Activated CD4-positive, alpha-beta memory T cell treated with anti-CD3 and anti-CD28 coated beads, Interleukin-2, amount 10 ng/mL, durations not matched to agents 7 days and 5 days (primary cell): ENCODE results near the gene POLR2H. TPM values are rescaled to one million over a fixed set of nuclear protein-coding genes. Genes with fewer than 3 reads are reported as not detected.

Experiments
- CTCF ChIA-PET: fragments of 350-600 bp; sonication (Branson Sonifier 250); formaldehyde crosslinking; loops from one replicate; lab custom pipeline; 2021; ENCODE audit warnings: antibody characterized with exemption, inconsistent platforms; lab: Charles Lee
- POLR2A ChIA-PET: fragments of 350-600 bp; sonication (Branson Sonifier 250); formaldehyde crosslinking; loops from one replicate; lab custom pipeline; 2021; ENCODE audit warnings: antibody characterized with exemption; lab: Charles Lee
- DNase-seq: peaks from one replicate; pipeline ENCODE4 v3.0.0-alpha.2; 2020
- H3K27ac Mint-ChIP-seq: one replicate; pipeline ENCODE4 v1.8.0; 2021; ENCODE audit warnings: mild to moderate bottlenecking, mixed read lengths
- H3K27me3 Mint-ChIP-seq: one replicate; pipeline ENCODE4 v1.8.0; 2021; ENCODE audit warnings: mixed read lengths
- H3K36me3 Mint-ChIP-seq: one replicate; pipeline ENCODE4 v1.8.0; 2021; ENCODE audit warnings: low read depth, mixed read lengths
- H3K4me1 Mint-ChIP-seq: one replicate; pipeline ENCODE4 v1.8.0; 2021; ENCODE audit warnings: mixed read lengths
- H3K4me3 Mint-ChIP-seq: one replicate; pipeline ENCODE4 v1.8.0; 2021; ENCODE audit warnings: mild to moderate bottlenecking, mixed read lengths
- H3K9me3 Mint-ChIP-seq: one replicate; pipeline ENCODE4 v1.8.0; 2021; ENCODE audit warnings: mixed read lengths
- total RNA-seq, 2 experiments: library from RNA; stranded (reverse); gene quantifications; one replicate each; pipeline ENCODE4 v1.2.3, GENCODE V29; 2021

Gene POLR2H
- total RNA-seq, 2 experiments from 2014 or later: 73.9 to 79.3 TPM

DNA sequence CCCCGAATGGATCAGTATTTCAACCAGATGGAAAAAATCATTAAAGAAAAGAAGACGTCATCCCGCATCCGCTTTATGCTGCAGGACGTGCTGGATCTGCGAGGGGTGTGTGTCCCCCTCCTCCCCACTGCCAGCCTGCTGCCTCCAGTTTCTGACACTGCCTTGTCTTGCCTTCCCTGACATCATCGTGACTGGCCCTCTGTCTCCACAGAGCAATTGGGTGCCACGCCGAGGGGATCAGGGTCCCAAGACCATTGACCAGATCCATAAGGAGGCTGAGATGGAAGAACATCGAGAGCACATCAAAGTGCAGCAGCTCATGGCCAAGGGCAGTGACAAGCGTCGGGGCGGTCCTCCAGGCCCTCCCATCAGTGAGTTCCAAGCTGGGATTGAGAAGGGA, 36.2 kb upstream of the POLR2H start:
- POLR2A ChIA-PET: interaction anchor here (1.2 to 4.2 kb wide), 2 partner anchors 10 to 200 kb away, joined by 3 to 18 read pairs; no protein-coding TSS in a partner anchor
- no peak for DNase-seq
- no peak overlapping the region for H3K4me3 Mint-ChIP-seq
- CTCF ChIA-PET: no interaction called here
- no peaks in the 10 kb centered on the region for H3K27me3 Mint-ChIP-seq
- peaks cover 15% of the 10 kb centered on the region for H3K4me1 Mint-ChIP-seq
- H3K27ac Mint-ChIP-seq: no peak overlapping the region
- H3K36me3 Mint-ChIP-seq: peaks cover 97% of the 10 kb centered on the region
- H3K9me3 Mint-ChIP-seq: no peaks in the 10 kb centered on the region

DNA sequence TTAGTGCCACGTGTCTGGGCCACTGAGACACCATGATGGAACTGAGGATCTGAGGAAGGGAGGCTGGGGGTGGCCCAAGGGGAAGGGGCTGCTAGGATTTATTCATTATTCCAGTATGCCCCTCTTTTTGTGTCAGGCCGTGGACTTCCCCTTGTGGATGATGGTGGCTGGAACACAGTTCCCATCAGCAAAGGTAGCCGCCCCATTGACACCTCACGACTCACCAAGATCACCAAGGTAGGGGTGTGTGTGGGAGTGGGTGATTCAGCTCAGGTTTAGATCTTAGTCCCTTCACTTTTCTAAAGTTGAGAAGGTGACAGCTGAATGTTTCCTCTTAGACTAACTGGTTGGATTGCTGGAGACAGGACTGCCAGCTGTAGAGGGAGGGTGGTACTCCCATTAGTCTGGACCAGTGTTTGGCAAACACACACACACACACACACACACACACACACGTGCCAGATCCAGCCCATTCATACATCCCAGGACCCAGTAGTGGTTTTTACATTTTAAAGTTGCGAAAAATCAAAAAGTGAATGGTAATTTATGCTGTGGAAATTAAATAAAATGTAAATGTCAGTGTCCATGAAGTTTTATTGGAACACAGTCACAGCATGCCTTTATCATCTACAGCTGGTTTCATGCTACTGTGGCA, 35.7 kb upstream of the POLR2H start:
- CTCF ChIA-PET: no interaction called here
- H3K4me1 Mint-ChIP-seq: peaks cover 12% of the 10 kb centered on the region
- H3K9me3 Mint-ChIP-seq: no peaks in the 10 kb centered on the region
- DNase-seq: no peak
- H3K4me3 Mint-ChIP-seq: no peak overlapping the region
- H3K27me3 Mint-ChIP-seq: no peaks in the 10 kb centered on the region
- peaks cover 95% of the 10 kb centered on the region for H3K36me3 Mint-ChIP-seq
- POLR2A ChIA-PET: interaction anchor here (1.2 to 4.2 kb wide), 2 partner anchors 10 to 199 kb away, joined by 3 to 18 read pairs; no protein-coding TSS in a partner anchor
- peak overlapping the region; percentile 42 for H3K27ac Mint-ChIP-seq

DNA sequence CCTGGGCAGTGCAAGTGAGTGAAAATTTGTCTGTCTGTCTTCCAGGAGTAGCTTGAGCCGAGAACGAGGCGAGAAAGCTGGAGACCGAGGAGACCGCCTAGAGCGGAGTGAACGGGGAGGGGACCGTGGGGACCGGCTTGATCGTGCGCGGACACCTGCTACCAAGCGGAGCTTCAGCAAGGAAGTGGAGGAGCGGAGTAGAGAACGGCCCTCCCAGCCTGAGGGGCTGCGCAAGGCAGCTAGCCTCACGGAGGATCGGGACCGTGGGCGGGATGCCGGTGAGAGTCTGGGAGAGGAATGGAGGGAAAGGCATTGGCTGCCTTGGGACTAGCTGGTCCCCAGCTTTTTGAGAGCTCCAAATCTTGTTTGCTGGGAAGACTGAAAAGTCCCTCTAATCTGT, 34.3 kb upstream of the POLR2H start:
- ChIA-PET POLR2A (interaction anchor here (1.3 to 4.2 kb wide), 3 partner anchors 11 to 34 kb away, joined by 3 to 18 read pairs (median 3); no protein-coding TSS in a partner anchor), CTCF (interaction anchor here (0.8 to 1.0 kb wide), 2 partner anchors 27 to 77 kb away, joined by 3 read pairs; partner anchors contain the start of gene EEF1AKMT4)
- no peak for DNase-seq
- Mint-ChIP-seq H3K27me3 (no peaks in the 10 kb centered on the region), H3K9me3 (no peaks in the 10 kb centered on the region), H3K27ac (no peak overlapping the region), H3K4me3 (no peak overlapping the region), H3K4me1 (peaks cover 19% of the 10 kb centered on the region), H3K36me3 (peaks cover 95% of the 10 kb centered on the region)

DNA sequence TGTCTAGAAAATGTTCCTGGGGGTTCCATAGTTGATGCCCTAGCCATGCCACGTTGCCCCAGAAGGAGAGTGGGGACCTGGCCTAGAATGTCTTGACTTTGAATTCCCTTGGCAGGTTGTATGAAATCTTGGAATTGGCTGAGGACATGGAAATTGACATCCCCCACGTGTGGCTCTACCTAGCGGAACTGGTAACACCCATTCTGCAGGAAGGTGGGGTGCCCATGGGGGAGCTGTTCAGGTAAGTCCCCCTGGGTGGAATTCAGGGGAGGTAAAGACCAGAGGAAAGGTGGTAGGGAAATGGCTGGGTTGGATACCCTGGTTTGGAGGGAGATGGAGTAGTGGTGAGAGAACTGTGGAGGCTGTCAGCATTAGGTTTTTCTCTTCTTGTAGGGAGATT, 33.0 kb upstream of the POLR2H start:
- ChIA-PET CTCF (no interaction called here), POLR2A (interaction anchor here (1.0 to 1.4 kb wide), 2 partner anchors 9 kb away, joined by 4 read pairs; partner anchors contain the start of gene FAM131A)
- DNase-seq: no peak
- Mint-ChIP-seq H3K4me1 (peaks cover 33% of the 10 kb centered on the region), H3K9me3 (no peaks in the 10 kb centered on the region), H3K27ac (peak overlapping the region; percentile 27), H3K4me3 (no peak overlapping the region), H3K36me3 (peaks cover 95% of the 10 kb centered on the region), H3K27me3 (no peaks in the 10 kb centered on the region)

DNA sequence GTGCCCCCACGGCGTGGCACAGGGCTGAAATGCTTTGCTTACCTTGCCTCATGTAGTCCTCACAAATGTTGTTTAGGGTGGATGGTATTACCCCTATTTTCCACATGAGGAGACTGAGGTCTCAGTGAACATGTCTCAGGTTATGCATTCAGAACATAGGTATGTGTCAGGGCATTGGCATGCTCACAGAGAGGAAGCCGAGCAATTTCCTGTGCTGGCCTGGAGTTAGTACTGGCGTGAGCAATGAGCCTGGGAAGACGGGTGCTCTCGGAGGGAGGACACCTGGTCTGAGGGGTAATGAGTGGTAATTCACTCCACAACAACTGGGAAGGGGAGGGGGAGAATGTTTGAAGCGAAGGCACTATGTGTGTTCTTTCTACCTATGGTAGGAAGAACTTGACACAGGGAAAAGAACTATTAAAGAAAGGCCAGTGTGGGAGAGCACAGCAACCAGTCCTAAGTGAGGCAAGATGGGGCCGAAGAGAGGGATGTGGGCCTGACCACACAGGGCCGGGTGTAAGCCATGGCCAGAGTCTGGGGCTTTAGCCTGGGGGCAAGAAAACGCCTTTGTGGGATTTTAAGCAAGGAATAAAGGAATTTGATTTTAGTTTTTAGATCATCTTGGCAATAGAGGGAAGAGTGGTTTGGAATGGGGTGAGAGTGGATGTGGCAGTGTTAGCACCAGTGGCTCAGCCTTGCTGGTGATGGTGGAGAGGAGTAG, 29.0 kb upstream of the POLR2H start:
- Mint-ChIP-seq H3K4me3 (no peak overlapping the region), H3K27me3 (no peaks in the 10 kb centered on the region)
- CTCF ChIA-PET: no interaction called here

DNA sequence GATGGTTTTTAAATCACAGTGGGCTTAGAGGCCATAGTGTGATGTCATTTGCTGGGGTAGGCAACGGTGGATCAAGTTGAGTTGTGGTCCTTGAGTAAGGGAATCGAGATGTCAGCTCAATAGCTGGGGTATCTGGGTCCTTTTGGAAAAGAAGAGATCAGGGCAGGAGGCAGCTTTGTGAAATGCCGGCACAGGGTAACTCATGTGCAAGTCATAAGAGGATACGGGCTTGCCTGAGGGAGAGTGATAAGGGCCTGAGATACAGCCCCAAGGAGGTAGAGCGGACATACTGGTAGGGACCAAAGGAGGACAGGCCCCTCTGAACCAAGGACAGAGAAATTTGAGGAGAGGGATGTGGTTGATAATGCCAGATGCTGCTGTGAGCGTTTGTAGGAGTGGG, 28.3 kb upstream of the POLR2H start:
- CTCF ChIA-PET: no interaction called here
- Mint-ChIP-seq H3K4me3 (no peak overlapping the region), H3K9me3 (no peaks in the 10 kb centered on the region), H3K27ac (peak overlapping the region; percentile 93), H3K4me1 (peaks cover 65% of the 10 kb centered on the region), H3K36me3 (peaks cover 64% of the 10 kb centered on the region), H3K27me3 (no peaks in the 10 kb centered on the region)
- DNase-seq: no peak
- POLR2A ChIA-PET: interaction anchor here (1.6 kb wide), 1 partner anchor 17 kb away, joined by 7 read pairs; no protein-coding TSS in a partner anchor

More for the DNA sequence above, 29.0 kb upstream of the POLR2H start:
- POLR2A ChIA-PET: interaction anchor here (1.6 kb wide), 1 partner anchor 16 kb away, joined by 7 read pairs; no protein-coding TSS in a partner anchor
- DNase-seq: no peak
- H3K36me3 Mint-ChIP-seq: peaks cover 71% of the 10 kb centered on the region
- H3K27ac Mint-ChIP-seq: peak overlapping the region; percentile 93
- peaks cover 60% of the 10 kb centered on the region for H3K4me1 Mint-ChIP-seq
- H3K9me3 Mint-ChIP-seq: no peaks in the 10 kb centered on the region

DNA sequence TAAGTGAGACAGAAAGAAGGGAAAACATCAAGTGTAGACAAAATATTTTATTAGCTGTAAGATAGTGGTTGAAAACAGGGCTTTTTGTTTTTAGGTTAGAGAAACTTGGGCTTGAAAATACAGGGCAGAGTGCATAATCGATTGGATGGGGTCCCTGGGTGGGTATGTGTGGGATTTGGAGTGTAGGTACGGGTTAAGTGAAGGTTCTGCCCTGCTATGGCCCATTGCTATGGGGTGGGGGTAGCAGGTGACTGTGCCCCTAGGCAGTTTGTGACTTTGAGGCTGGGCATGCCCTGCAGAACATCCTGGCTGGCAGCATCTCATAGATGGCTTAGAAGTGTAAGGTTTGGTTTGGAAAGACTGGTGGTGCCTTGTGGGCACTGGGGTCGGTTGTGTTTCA, 27.8 kb upstream of the POLR2H start:
- Mint-ChIP-seq H3K4me3 (no peak overlapping the region), H3K27me3 (no peaks in the 10 kb centered on the region), H3K9me3 (no peaks in the 10 kb centered on the region), H3K36me3 (peaks cover 59% of the 10 kb centered on the region), H3K27ac (peak overlapping the region; percentile 93), H3K4me1 (peaks cover 65% of the 10 kb centered on the region)
- ChIA-PET POLR2A (interaction anchor here (1.6 kb wide), 1 partner anchor 17 kb away, joined by 7 read pairs; no protein-coding TSS in a partner anchor), CTCF (no interaction called here)
- DNase-seq: no peak

DNA sequence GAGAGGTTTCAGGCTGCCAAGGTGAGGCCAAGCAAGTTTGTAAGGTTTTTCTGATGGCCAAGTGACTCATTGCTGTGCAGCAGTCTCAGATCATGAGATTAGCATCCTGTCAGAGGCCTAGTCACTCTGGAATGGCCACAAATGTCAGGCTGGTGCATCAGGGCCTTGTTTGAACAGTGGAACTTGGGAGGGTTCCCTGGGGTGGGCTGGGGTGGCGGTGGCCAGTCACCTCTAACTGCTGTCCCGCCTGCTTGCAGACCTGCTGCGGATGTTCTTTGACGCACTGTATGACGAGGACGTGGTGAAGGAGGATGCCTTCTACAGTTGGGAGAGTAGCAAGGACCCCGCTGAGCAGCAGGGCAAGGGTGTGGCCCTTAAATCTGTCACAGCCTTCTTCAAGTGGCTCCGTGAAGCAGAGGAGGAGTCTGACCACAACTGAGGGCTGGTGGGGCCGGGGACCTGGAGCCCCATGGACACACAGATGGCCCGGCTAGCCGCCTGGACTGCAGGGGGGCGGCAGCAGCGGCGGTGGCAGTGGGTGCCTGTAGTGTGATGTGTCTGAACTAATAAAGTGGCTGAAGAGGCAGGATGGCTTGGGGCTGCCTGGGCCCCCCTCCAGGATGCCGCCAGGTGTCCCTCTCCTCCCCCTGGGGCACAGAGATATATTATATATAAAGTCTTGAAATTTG, 26.9 kb upstream of the POLR2H start:
- Mint-ChIP-seq H3K4me1 (peaks cover 62% of the 10 kb centered on the region), H3K4me3 (peak overlapping the region; percentile 35), H3K27me3 (no peaks in the 10 kb centered on the region), H3K9me3 (no peaks in the 10 kb centered on the region), H3K27ac (peak overlapping the region; percentile 93), H3K36me3 (peaks cover 50% of the 10 kb centered on the region)
- POLR2A ChIA-PET: interaction anchor here (0.9 kb wide), 1 partner anchor 18 kb away, joined by 5 read pairs; no protein-coding TSS in a partner anchor
- CTCF ChIA-PET: no interaction called here
- DNase-seq: peak; percentile 58

DNA sequence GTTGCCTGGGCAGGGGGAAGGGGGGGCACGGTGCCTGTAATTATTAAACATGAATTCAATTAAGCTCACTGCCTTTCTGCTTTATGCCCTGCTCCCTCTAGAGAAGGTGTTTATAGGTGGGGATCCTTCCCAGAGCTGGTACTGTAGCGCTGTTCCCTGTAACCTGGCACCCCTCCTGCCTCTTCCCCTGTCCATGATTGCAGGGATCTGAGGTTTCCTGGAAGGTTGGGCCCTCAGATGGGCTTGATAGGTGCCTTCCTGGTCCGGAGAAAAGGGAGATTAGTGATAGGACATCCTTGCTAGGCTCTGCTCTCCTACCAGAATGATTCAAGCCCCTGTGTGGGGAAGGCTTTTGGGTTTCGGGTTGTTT, 26.2 kb upstream of the POLR2H start:
- ChIA-PET CTCF (no interaction called here), POLR2A (interaction anchor here (0.7 to 1.0 kb wide), 3 partner anchors 19 to 28 kb away, joined by 3 to 5 read pairs (median 4); partner anchors contain the start of genes CLCN2 and POLR2H)
- DNase-seq: no peak
- H3K4me1 Mint-ChIP-seq: peaks cover 60% of the 10 kb centered on the region
- H3K36me3 Mint-ChIP-seq: peaks cover 46% of the 10 kb centered on the region
- peak overlapping the region; percentile 93 for H3K27ac Mint-ChIP-seq
- H3K27me3 Mint-ChIP-seq: no peaks in the 10 kb centered on the region
- H3K4me3 Mint-ChIP-seq: peak overlapping the region; percentile 78
- no peaks in the 10 kb centered on the region for H3K9me3 Mint-ChIP-seq

DNA sequence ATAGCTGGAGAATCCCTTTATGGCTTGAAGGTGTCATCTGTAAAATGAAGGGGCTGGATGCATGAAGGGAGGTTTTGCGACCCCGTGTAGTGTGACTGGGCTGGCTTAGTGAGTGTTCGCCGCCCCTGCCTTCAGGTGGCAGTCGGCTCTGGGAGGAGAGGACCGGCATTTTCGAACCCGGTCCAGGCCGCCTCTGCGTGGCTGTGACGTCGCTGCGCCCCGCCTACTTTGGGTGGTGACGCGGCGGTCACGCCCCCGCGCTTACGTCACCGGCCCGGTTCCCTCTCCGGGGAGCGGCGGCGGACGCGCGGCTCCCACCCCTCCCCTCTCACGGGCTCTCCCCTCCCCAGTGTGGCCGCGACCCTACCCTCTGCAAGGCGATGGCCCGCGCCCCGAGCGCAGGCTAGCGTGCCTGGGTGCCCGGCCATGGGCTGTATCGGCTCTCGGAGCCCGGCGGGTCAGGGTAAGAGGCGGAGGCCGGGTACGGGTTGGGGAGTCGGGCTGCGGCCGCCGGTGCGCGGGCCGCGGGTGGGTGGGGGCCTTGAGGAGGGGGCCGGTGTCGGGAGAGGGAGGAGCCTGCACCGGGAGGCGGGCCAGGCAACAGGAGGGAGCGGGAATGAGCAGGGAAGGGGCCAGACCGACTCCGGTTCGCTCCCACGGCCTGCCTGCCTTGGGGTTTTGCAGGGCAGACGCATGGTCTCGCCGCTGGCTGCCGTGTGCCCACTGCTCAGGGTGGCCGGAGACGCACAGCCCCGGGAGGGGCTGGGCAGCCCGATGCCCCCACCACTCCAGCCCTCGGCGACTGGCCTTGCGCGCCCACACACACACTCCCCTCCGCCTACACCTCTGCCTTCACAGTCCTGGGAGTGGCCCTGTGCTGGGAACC, 25.6 kb upstream of the POLR2H start:
- POLR2A ChIA-PET: interaction anchor here (0.7 to 2.5 kb wide), 4 partner anchors 19 to 28 kb away, joined by 3 to 13 read pairs (median 4); partner anchors contain the start of genes CLCN2 and POLR2H
- peak overlapping the region; percentile 93 for H3K27ac Mint-ChIP-seq
- peak overlapping the region; percentile 78 for H3K4me3 Mint-ChIP-seq
- no peaks in the 10 kb centered on the region for H3K27me3 Mint-ChIP-seq
- no peaks in the 10 kb centered on the region for H3K9me3 Mint-ChIP-seq
- peaks cover 42% of the 10 kb centered on the region for H3K36me3 Mint-ChIP-seq
- CTCF ChIA-PET: interaction anchor here (1.7 kb wide), 1 partner anchor 36 kb away, joined by 4 read pairs; no protein-coding TSS in a partner anchor
- peak; percentile 87 for DNase-seq
- peaks cover 64% of the 10 kb centered on the region for H3K4me1 Mint-ChIP-seq

DNA sequence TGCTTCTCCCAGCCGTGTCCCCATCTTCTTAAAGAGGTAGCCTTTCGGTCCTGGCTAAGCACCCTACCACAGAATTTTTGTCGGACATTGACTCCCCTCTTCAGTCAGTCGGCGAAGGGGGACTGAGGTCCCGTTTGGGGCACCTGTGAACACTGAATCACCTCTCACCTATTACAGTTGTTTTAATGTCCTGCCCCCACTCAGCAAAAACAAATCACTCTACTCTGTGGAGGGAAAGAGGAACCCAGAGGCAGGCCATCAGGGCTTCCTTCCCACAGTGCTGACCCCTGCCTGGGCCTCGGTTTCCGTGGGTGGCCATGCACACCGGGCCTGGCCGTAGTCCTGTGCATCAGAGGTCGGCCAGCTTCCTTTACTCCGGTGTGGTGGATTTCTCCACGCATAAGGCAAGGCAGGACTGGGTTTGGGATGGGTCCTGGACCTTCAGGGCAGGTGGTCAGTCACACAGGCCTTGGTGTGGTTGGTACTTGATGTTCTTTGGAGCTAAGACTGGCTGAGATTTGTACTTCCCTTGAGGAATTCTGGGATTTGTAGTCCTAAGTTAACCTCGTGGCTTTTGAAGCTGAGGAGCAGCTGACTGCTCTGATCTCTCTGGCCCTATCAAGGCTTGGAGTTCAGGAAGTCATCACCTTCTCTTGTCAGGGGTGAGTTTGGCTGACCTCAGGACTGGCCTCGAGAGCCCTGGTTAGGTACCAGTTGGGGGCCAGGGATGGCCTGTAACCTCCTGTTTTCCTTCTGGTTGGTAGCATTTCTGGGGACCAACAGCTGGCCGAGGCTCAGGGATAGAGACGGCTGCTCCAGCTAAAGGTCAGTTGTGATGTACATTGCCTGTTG, 24.7 kb upstream of the POLR2H start:
- ChIA-PET POLR2A (interaction anchor here (0.7 to 2.5 kb wide), 2 partner anchors 8 to 25 kb away, joined by 4 to 13 read pairs; partner anchors contain the start of genes CLCN2 and POLR2H), CTCF (interaction anchor here (1.1 to 1.7 kb wide), 2 partner anchors 14 to 35 kb away, joined by 3 to 4 read pairs; no protein-coding TSS in a partner anchor)
- Mint-ChIP-seq H3K36me3 (peaks cover 33% of the 10 kb centered on the region), H3K9me3 (no peaks in the 10 kb centered on the region), H3K4me3 (peak overlapping the region; percentile 78), H3K4me1 (peaks cover 61% of the 10 kb centered on the region), H3K27ac (peak overlapping the region; percentile 57), H3K27me3 (no peaks in the 10 kb centered on the region)
- no peak for DNase-seq
